Large intestine (tissue), 3 donors: ENCODE data around the gene LRP3. TPM values are rescaled to one million over a fixed set of nuclear protein-coding genes. Genes with fewer than 3 reads are reported as not detected.

Experiments
- DNase-seq, 2 donors: peaks; one replicate each; pipeline versions ENCODE4 v3.0.0 to v3.0.0-alpha.2; 2013
- H3K27ac ChIP-seq: one replicate; pipeline ENCODE4 v1.5.1; 2013; ENCODE audit warnings: low read length
- H3K27me3 ChIP-seq: 2 replicates; pipeline ENCODE4 v1.6.1; 2013; ENCODE audit warnings: low read length; ENCODE audit not compliant: control insufficient read depth, insufficient read depth
- H3K36me3 ChIP-seq: 2 replicates; pipeline ENCODE4 v1.6.1; 2013; ENCODE audit warnings: low read length; ENCODE audit not compliant: control insufficient read depth, insufficient read depth
- H3K4me1 ChIP-seq: one replicate; pipeline ENCODE4 v1.6.1; 2013; ENCODE audit warnings: low read length; ENCODE audit not compliant: control insufficient read depth, insufficient read depth
- H3K4me3 ChIP-seq: one replicate; pipeline ENCODE4 v1.5.1; 2013; ENCODE audit warnings: low read length
- H3K9me3 ChIP-seq: one replicate; pipeline ENCODE4 v1.6.1; 2013; ENCODE audit warnings: mild to moderate bottlenecking, low read depth, low read length, moderate library complexity; ENCODE audit not compliant: control insufficient read depth
- WGBS: methylation state at CpG from one replicate; pipeline ENCODE4 v1.1.5; 2013; ENCODE audit warnings: low lambda C conversion rate; ENCODE audit not compliant: insufficient coverage; 5-methylcytosine and 5-hydroxymethylcytosine counted together
- polyA plus RNA-seq: library from polyadenylated mRNA; unstranded; fragments of 120-200 nt; gene quantifications from one replicate; pipeline ENCODE4 v1.2.1, GENCODE V29; 2013

Gene LRP3
- polyA plus RNA-seq, 1 donor: 37.8 TPM

DNA sequence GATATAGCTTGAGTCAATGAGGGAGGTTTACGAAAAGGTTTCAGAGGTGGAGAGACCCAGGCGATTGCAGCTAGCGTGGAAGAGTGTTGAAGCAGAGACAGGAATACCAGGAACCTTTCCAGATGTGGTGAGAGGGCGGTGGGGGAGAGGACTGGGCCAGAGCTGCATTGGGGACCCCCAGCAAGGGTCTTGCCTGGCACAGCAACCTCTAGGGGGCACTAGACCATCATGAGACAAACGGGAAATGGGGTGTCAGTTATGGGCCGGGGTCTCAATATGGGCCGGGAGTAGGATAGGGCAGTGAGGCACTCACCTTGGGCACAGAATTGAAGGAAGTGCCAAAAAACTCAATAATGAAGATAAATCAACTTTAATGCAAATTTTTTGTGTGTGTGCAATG, 2.1 kb upstream of the LRP3 start:
- Histone ChIP-seq H3K36me3 (peaks cover 6% of the 10 kb centered on the region), H3K27ac (no peak overlapping the region), H3K4me1 (peaks cover 10% of the 10 kb centered on the region), H3K9me3 (no peaks in the 10 kb centered on the region), H3K27me3 (no peaks in the 10 kb centered on the region), H3K4me3 (no peak overlapping the region)
- no peak for DNase-seq
- no CpG with 5 or more reads among the region's 7 CpGs for WGBS

DNA sequence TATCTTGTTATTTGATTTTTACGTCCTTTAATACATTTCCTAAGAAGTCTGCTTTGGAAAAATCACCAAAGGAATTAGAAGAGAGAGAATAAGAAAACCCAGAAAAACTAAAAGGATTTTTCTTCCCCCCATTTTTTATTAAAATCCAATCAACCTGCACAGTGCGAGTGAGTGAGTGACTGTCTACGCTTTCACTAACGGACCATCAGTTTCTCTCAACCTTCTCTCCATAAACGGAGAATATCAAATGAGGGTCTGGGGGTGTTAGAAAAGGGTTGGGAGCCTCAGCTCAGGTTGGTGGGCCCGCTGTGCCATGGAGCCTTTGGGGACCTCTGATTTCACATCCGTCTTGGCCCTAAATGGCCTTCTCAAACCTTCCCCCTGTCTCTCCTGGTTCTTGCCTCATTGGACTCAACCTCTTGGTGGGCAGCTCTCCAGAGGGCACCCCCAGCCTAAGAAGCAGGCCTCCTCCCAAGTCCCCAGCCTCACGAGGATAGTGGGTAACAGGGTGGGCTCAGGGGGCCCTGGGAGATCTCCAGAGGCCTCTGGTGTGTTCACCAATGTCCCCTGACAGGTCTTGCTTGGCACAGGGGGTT, 763 bp upstream of the LRP3 start:
- peaks cover 16% of the 10 kb centered on the region for H3K36me3 ChIP-seq
- DNase-seq: peak in 1 of 2 donors; percentile 36
- no peak overlapping the region for H3K27ac ChIP-seq
- peak overlapping the region; percentile 33 for H3K4me3 ChIP-seq
- 100% methylated on average over 1 of the region's 8 CpGs for WGBS
- H3K9me3 ChIP-seq: no peaks in the 10 kb centered on the region
- H3K27me3 ChIP-seq: no peaks in the 10 kb centered on the region
- peaks cover 17% of the 10 kb centered on the region for H3K4me1 ChIP-seq

DNA sequence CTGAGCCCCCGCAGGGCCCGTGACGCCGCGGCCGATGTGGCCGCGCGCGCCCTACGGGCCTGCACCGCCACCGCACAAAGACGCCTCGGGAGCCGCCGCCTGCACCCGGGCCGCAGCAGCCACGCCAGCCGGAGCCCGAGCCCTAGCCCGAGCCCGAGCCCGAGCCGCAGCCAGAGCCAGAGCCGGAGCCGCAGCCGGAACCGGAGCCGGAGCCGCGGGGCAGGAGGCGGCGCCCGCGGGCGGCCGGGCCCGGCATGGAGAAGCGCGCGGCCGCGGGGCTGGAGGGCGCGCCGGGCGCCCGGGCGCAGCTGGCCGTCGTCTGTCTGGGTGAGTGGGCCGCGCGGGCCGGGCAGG, 379 bp downstream of the LRP3 start:
- no CpG with 5 or more reads among the region's 57 CpGs for WGBS
- DNase-seq: no peak
- peak overlapping the region; percentile 66 for H3K4me3 ChIP-seq
- H3K4me1 ChIP-seq: peaks cover 18% of the 10 kb centered on the region
- H3K27ac ChIP-seq: no peak overlapping the region
- no peaks in the 10 kb centered on the region for H3K9me3 ChIP-seq
- no peaks in the 10 kb centered on the region for H3K27me3 ChIP-seq
- peaks cover 25% of the 10 kb centered on the region for H3K36me3 ChIP-seq

DNA sequence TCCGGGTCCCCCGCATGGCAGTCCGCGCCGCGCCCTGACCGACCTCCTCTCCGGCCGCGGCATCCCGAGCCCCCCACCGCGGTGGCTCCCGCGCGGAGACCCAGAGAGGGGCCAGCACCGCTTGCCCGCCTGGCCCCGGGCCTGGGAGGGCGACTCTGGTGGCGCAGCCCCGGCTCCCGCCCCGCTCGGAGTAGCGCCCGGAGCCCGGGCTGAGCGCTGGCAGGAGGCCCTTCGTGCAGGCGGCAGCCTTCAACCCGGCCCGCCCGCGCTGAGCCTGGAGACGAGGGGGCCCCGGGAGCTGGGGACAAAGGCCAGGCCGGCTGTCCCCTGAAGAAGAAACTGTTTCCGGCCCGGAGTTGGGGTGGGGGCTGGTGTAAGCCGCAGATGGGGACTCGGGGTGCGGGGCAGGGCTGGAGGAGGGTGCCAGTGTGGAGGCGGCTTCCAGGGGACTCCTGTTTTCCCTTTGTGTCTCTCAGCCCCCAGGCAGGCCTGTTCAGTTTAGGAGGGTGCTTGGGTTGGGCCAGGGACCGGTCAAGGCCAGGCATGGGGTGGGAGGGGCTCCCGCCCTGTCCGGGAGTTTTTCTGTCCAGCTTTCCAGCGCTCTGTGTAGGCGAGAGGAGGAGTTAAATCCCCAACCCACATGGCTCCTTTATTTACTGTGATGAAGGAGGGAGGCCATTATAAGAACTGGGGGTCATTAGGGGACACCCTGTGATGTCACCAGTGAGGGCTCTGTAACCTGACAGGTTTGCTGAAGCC, 935 bp downstream of the LRP3 start:
- DNase-seq: peak; percentile 48 to 77
- H3K9me3 ChIP-seq: no peaks in the 10 kb centered on the region
- peak overlapping the region; percentile 66 for H3K4me3 ChIP-seq
- no peaks in the 10 kb centered on the region for H3K27me3 ChIP-seq
- H3K36me3 ChIP-seq: peaks cover 27% of the 10 kb centered on the region
- peak overlapping the region; percentile 55 for H3K27ac ChIP-seq
- no CpG with 5 or more reads among the region's 49 CpGs for WGBS
- peaks cover 21% of the 10 kb centered on the region for H3K4me1 ChIP-seq

DNA sequence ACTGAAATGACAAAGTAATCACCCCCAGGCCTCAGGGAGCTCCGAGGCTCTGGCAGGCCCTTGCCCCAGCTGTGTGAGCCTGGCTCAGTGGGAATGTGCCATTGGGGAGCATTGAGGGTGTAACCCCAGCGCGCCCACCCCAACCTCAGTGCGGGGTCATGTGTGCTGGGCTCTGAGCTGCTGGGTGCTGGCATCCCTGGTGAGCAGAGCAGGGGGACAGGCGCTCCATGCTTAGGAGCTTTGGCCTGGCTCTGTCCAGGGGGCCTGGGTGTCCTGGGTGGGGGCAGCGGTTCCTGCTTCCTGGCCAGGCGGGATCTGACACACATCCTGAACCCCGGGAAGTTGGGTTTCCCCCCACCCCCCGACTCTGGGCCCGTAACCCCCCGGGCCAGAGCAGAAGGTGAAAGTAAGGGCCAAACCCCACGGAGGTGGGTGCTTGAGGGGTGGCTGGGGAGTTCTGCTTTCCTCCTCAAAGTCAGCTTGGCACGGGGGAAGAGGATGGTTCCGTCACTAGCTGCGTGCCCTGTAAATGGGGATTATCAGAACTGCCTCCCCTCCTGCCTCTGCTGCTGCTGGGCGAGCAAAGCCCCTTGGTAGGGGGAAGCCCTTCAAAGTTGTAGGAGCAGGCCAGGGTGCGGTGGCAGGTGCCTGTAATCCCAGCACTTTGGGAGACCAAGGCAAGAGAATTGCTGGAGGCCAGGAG, 1.7 kb downstream of the LRP3 start:
- no peaks in the 10 kb centered on the region for H3K27me3 ChIP-seq
- peak overlapping the region; percentile 66 for H3K4me3 ChIP-seq
- H3K27ac ChIP-seq: peak overlapping the region; percentile 55
- peaks cover 31% of the 10 kb centered on the region for H3K36me3 ChIP-seq
- DNase-seq: no peak
- no CpG with 5 or more reads among the region's 17 CpGs for WGBS
- peaks cover 21% of the 10 kb centered on the region for H3K4me1 ChIP-seq
- no peaks in the 10 kb centered on the region for H3K9me3 ChIP-seq

DNA sequence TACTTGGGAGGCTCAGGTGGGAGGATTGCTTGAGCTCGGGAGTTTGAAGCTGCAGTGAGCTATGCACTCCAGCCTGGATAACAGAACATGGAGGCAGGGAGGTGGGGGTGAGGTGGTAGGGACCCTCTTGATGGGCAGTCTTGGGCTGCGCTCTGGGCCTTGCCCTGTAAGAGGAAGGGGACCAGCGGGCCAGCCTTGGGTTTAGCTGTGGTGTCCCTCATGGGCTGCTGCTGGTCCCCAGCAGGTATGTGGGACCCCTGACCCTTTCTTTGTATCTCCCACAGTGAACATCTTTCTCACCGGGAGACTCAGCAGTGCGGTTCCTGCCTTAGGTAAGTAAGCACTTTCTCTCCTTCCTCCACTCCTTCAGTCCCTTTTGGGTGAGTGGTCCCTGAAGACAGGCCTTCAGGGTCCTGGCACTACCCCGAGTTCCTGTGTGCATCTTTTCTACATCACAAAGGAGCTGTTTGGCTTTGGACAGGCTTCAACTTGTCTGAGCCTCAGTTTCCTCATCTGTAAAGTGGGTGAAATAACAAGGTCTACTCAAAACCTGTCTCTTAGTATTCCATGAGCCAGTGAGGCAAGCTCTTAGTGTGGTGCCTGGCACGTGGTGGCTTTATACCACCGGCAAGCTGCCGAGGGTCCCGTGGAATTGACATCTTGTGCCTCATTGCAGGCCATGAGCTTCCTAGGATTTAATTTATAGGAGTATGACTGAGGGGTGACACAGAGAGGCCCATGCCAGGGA, 2.5 kb downstream of the LRP3 start:
- Histone ChIP-seq H3K27ac (no peak overlapping the region), H3K4me1 (peaks cover 21% of the 10 kb centered on the region), H3K4me3 (no peak overlapping the region), H3K9me3 (no peaks in the 10 kb centered on the region), H3K36me3 (peaks cover 35% of the 10 kb centered on the region), H3K27me3 (no peaks in the 10 kb centered on the region)
- no CpG with 5 or more reads among the region's 10 CpGs for WGBS
- DNase-seq: no peak

DNA sequence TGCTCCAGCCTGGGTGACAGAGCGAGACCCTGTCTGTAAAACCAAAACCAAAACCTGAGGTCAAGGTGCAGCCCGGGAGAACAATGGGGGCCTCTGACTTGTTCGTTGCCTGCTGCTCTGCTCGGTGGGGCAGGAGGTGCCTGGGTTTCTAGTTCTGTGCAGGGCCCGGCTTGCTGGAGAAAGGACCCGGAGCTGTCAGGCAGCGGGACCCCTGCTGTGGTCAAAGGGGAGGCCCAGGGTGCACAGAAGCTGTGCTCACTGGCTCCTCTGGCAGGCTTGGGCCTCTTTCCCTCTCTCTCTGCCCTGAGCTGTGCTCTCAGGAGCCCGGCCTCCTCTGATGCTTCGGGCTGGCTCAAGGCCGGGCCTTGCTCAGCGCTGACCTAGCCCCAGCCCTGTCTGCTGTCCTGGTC, 3.5 kb downstream of the LRP3 start:
- Histone ChIP-seq H3K9me3 (no peaks in the 10 kb centered on the region), H3K27ac (no peak overlapping the region), H3K27me3 (no peaks in the 10 kb centered on the region), H3K4me1 (peaks cover 21% of the 10 kb centered on the region), H3K36me3 (peaks cover 42% of the 10 kb centered on the region), H3K4me3 (no peak overlapping the region)
- DNase-seq: peak in 1 of 2 donors; percentile 36
- WGBS: no CpG with 5 or more reads among the region's 11 CpGs

DNA sequence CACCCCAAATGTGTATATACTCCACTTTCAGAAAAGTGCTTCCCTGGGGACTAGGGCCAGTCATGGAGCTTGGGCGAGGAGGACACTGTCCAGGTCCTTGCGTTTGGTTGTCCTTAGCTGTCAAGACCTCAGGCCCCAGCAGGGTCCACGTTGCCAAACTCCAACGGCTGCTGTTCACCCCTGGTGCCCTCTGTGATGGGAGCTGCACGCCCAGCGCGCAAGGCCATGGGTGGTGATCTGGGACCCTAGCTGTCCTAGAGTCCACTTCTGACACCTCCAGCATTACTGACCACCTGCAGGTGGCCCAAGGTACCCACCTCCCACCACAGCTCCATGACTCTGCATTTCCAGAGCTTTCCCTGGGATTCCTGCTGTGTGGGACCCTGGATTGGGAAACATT, 4.0 kb downstream of the LRP3 start:
- H3K27ac ChIP-seq: no peak overlapping the region
- H3K9me3 ChIP-seq: no peaks in the 10 kb centered on the region
- no peak overlapping the region for H3K4me3 ChIP-seq
- no peak for DNase-seq
- no peaks in the 10 kb centered on the region for H3K27me3 ChIP-seq
- peaks cover 48% of the 10 kb centered on the region for H3K36me3 ChIP-seq
- no CpG with 5 or more reads among the region's 7 CpGs for WGBS
- H3K4me1 ChIP-seq: peaks cover 21% of the 10 kb centered on the region

DNA sequence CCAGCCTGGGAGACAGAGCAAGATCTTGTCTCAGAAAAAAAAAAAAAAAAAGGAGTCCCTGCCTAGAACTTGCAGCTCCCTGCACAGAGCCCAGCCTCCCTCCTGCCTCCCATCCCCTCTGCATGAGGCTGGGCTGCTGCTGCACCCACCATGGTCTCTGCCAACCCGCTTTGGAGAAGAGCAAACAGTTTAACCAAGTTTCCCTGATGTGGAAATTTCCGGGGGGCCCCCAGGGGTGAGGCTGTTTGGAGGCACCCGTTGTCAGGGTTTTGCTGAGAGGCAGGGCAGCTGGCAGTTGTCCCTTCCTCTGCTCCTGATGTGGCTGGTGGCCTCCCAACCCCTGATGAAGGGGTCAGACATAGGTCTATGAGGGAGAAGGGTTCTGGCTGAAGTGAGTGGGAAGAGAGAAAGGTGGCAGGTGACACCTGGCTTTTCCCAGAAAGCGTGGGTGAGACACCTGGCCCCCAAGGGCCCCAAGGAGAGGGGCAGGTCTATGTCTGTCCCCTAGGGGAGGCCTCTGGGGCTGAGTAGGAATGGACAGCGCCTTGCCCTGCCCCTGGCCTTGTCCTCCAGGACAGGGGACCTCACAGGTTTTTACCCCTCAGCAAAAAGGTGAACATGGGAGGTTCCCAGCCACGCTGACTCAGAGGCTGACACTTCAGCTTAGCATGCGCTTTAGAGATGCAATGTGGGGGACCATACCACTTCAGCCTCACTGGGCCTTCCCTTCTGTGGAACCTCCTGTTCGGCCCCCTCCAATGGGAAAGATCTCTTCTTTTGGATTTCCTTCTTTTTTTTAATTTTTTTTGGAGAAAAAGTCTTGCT, 5.5 kb downstream of the LRP3 start:
- WGBS: no CpG with 5 or more reads among the region's 8 CpGs
- no peak overlapping the region for H3K27ac ChIP-seq
- no peak for DNase-seq
- H3K9me3 ChIP-seq: no peaks in the 10 kb centered on the region
- H3K27me3 ChIP-seq: no peaks in the 10 kb centered on the region
- no peak overlapping the region for H3K4me3 ChIP-seq
- H3K4me1 ChIP-seq: peaks cover 17% of the 10 kb centered on the region
- H3K36me3 ChIP-seq: peaks cover 61% of the 10 kb centered on the region
